ENCODE results near the gene AASDHPPT.

AASDHPPT gene

DNA sequence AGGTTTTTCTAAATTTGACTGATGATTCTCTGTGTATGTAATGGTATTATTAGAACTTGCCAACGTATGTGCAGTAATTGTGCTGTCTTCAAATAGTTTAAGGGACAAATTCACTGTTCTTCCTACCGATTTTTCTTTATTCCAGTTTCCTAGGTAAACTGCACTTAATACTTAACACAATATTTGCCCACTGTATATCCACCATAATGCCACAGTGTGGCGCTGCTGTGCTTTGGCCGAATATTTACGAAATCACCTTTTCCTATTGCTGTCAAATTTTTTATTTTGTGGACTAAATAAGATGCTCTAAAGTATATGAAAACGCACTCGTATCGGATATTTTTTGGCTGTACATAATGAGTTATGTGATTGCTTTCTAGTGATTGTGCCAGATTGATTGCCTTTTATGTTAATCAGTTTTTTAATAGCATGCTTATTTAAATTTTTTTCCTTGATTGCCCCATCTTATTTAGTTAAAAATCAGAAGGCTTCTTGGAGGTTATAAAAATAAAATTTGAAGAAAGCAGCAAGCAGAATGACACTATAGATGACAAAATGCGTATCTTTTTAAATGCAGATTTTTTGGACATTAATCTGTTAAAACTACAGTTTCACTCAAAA is 10.5 kb downstream of the AASDHPPT start:
- Histone ChIP-seq H3K9ac (ENCODE audit: low read length) (no peak overlapping the region), H3K36me3 (ENCODE audit: insufficient read depth, low read length) (peaks cover 22% of the 10 kb centered on the region), H3K4me3 (ENCODE audit: low read depth in 1 of 2, low read length in 2 of 2) (peak overlapping the region in 1 of 2 donors; percentile 7), H3K9me3 (ENCODE audit: low read length) (no peaks in the 10 kb centered on the region), H3K27ac (ENCODE audit: low read depth, low read length) (no peak overlapping the region), H3K4me1 (ENCODE audit: insufficient read depth, low read length) (peaks cover 26% of the 10 kb centered on the region), H3K27me3 (ENCODE audit: control insufficient read depth in 1 of 2, insufficient read depth in 2 of 2, low read length in 2 of 2) (no peaks in the 10 kb centered on the region)

GRCh38 chr11:106088896-106089295 is 11.4 kb downstream of the AASDHPPT start:
- no peak overlapping the region for H3K27ac ChIP-seq (ENCODE audit: low read depth, low read length)
- no peaks in the 10 kb centered on the region for H3K27me3 ChIP-seq (ENCODE audit: control insufficient read depth in 1 of 2, insufficient read depth in 2 of 2, low read length in 2 of 2)
- H3K9ac ChIP-seq (ENCODE audit: low read length), result no peak overlapping the region
- peaks cover 18% of the 10 kb centered on the region for H3K36me3 ChIP-seq (ENCODE audit: insufficient read depth, low read length)
- no peak overlapping the region for H3K4me3 ChIP-seq (ENCODE audit: low read depth in 1 of 2, low read length in 2 of 2)
- no peaks in the 10 kb centered on the region for H3K9me3 ChIP-seq (ENCODE audit: low read length)
- peaks cover 26% of the 10 kb centered on the region for H3K4me1 ChIP-seq (ENCODE audit: insufficient read depth, low read length)

GRCh38 chr11:106091480-106092123 is 14.1 kb downstream of the AASDHPPT start:
- no peak overlapping the region for H3K4me3 ChIP-seq (ENCODE audit: low read depth in 1 of 2, low read length in 2 of 2)
- H3K9ac ChIP-seq (ENCODE audit: low read length), result no peak overlapping the region
- H3K36me3 ChIP-seq (ENCODE audit: insufficient read depth, low read length), result peaks cover 36% of the 10 kb centered on the region
- H3K9me3 ChIP-seq (ENCODE audit: low read length), result no peaks in the 10 kb centered on the region
- no peak overlapping the region for H3K27ac ChIP-seq (ENCODE audit: low read depth, low read length)
- H3K27me3 ChIP-seq (ENCODE audit: control insufficient read depth in 1 of 2, insufficient read depth in 2 of 2, low read length in 2 of 2), result no peaks in the 10 kb centered on the region
- peaks cover 18% of the 10 kb centered on the region for H3K4me1 ChIP-seq (ENCODE audit: insufficient read depth, low read length)

DNA sequence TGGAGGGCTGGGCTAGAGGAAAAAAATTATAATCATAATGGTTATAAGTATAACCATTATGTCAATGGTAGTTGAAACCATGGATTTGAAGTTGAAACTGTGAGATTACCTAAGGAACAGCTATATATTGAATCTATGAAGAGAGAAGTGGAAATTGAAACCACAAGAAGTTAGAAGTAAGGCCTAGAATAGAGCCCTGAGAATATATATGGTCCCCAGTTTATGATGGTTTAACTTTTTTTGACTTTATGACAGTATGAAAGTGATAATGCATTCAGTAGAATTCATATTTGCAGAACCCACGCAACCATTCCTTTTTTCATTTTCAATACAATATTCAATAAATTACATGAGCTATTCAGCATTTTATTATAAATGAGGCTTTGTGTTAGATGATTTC is 15.0 kb downstream of the AASDHPPT start:
- no peaks in the 10 kb centered on the region for H3K27me3 ChIP-seq (ENCODE audit: control insufficient read depth in 1 of 2, insufficient read depth in 2 of 2, low read length in 2 of 2)
- peaks cover 13% of the 10 kb centered on the region for H3K4me1 ChIP-seq (ENCODE audit: insufficient read depth, low read length)
- no peaks in the 10 kb centered on the region for H3K9me3 ChIP-seq (ENCODE audit: low read length)
- H3K27ac ChIP-seq (ENCODE audit: low read depth, low read length), result no peak overlapping the region
- peaks cover 43% of the 10 kb centered on the region for H3K36me3 ChIP-seq (ENCODE audit: insufficient read depth, low read length)
- no peak overlapping the region for H3K4me3 ChIP-seq (ENCODE audit: low read depth in 1 of 2, low read length in 2 of 2)
- H3K9ac ChIP-seq (ENCODE audit: low read length), result no peak overlapping the region

GRCh38 chr11:106098893-106099553 is 21.6 kb downstream of the AASDHPPT start:
- H3K36me3 ChIP-seq (ENCODE audit: insufficient read depth, low read length), result peaks cover 29% of the 10 kb centered on the region
- no peak overlapping the region for H3K27ac ChIP-seq (ENCODE audit: low read depth, low read length)
- no peak overlapping the region for H3K9ac ChIP-seq (ENCODE audit: low read length)
- no peaks in the 10 kb centered on the region for H3K4me1 ChIP-seq (ENCODE audit: insufficient read depth, low read length)
- no peak overlapping the region for H3K4me3 ChIP-seq (ENCODE audit: low read depth in 1 of 2, low read length in 2 of 2)
- H3K27me3 ChIP-seq (ENCODE audit: control insufficient read depth in 1 of 2, insufficient read depth in 2 of 2, low read length in 2 of 2), result no peaks in the 10 kb centered on the region
- no peaks in the 10 kb centered on the region for H3K9me3 ChIP-seq (ENCODE audit: low read length)

- Histone ChIP-seq H3K9ac (ENCODE audit: low read length) (no peak overlapping the region), H3K4me1 (ENCODE audit: insufficient read depth, low read length) (no peaks in the 10 kb centered on the region), H3K27ac (ENCODE audit: low read depth, low read length) (no peak overlapping the region), H3K4me3 (ENCODE audit: low read depth in 1 of 2, low read length in 2 of 2) (no peak overlapping the region), H3K36me3 (ENCODE audit: insufficient read depth, low read length) (peaks cover 16% of the 10 kb centered on the region), H3K9me3 (ENCODE audit: low read length) (no peaks in the 10 kb centered on the region), H3K27me3 (ENCODE audit: control insufficient read depth in 1 of 2, insufficient read depth in 2 of 2, low read length in 2 of 2) (no peaks in the 10 kb centered on the region)
These were observed 23.9 kb downstream of the AASDHPPT start for GRCh38 chr11:106101370-106101769.

- no peak overlapping the region for H3K9ac ChIP-seq (ENCODE audit: low read length)
- no peak overlapping the region for H3K27ac ChIP-seq (ENCODE audit: low read depth, low read length)
- no peaks in the 10 kb centered on the region for H3K4me1 ChIP-seq (ENCODE audit: insufficient read depth, low read length)
- no peak overlapping the region for H3K4me3 ChIP-seq (ENCODE audit: low read depth in 1 of 2, low read length in 2 of 2)
- no peaks in the 10 kb centered on the region for H3K27me3 ChIP-seq (ENCODE audit: control insufficient read depth in 1 of 2, insufficient read depth in 2 of 2, low read length in 2 of 2)
- peaks cover 11% of the 10 kb centered on the region for H3K36me3 ChIP-seq (ENCODE audit: insufficient read depth, low read length)
- no peaks in the 10 kb centered on the region for H3K9me3 ChIP-seq (ENCODE audit: low read length)
These were observed 24.4 kb downstream of the AASDHPPT start for GRCh38 chr11:106101819-106102218.

- Histone ChIP-seq H3K4me3 (ENCODE audit: low read depth in 1 of 2, low read length in 2 of 2) (no peak overlapping the region), H3K9me3 (ENCODE audit: low read length) (no peaks in the 10 kb centered on the region), H3K27me3 (ENCODE audit: control insufficient read depth in 1 of 2, insufficient read depth in 2 of 2, low read length in 2 of 2) (no peaks in the 10 kb centered on the region), H3K36me3 (ENCODE audit: insufficient read depth, low read length) (no peaks in the 10 kb centered on the region), H3K9ac (ENCODE audit: low read length) (no peak overlapping the region), H3K27ac (ENCODE audit: low read depth, low read length) (no peak overlapping the region), H3K4me1 (ENCODE audit: insufficient read depth, low read length) (no peaks in the 10 kb centered on the region)
These were observed 28.5 kb downstream of the AASDHPPT start for GRCh38 chr11:106105986-106106385.

GRCh38 chr11:106121570-106122320 is 44.3 kb downstream of the AASDHPPT start:
- H3K4me3 ChIP-seq (ENCODE audit: low read depth in 1 of 2, low read length in 2 of 2), result no peak overlapping the region
- H3K9ac ChIP-seq (ENCODE audit: low read length), result no peak overlapping the region
- no peak overlapping the region for H3K27ac ChIP-seq (ENCODE audit: low read depth, low read length)
- no peaks in the 10 kb centered on the region for H3K36me3 ChIP-seq (ENCODE audit: insufficient read depth, low read length)
- H3K9me3 ChIP-seq (ENCODE audit: low read length), result no peaks in the 10 kb centered on the region
- H3K4me1 ChIP-seq (ENCODE audit: insufficient read depth, low read length), result no peaks in the 10 kb centered on the region
- H3K27me3 ChIP-seq (ENCODE audit: control insufficient read depth in 1 of 2, insufficient read depth in 2 of 2, low read length in 2 of 2), result no peaks in the 10 kb centered on the region

DNA sequence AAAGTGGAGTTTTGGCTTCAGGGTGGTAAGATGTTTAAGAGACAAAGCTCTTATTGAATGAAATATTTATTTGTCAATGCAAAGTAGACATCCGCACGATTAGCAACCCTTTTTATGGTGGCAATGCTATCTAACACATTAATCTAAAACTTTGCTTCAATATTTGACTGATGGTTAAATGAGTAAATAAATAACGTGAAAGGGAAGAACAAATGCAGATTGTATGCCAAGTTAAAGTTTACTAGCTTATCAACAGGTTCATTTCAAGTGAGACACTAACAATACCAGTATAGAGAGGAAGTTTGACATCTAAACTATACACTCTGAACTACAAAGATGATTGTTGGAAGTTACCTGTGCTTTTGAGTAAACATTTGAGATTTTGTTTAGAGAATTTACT is 50.1 kb downstream of the AASDHPPT start:
- no peaks in the 10 kb centered on the region for H3K4me1 ChIP-seq (ENCODE audit: insufficient read depth, low read length)
- no peaks in the 10 kb centered on the region for H3K27me3 ChIP-seq (ENCODE audit: control insufficient read depth in 1 of 2, insufficient read depth in 2 of 2, low read length in 2 of 2)
- no peaks in the 10 kb centered on the region for H3K9me3 ChIP-seq (ENCODE audit: low read length)
- no peak overlapping the region for H3K27ac ChIP-seq (ENCODE audit: low read depth, low read length)
- H3K36me3 ChIP-seq (ENCODE audit: insufficient read depth, low read length), result no peaks in the 10 kb centered on the region
- H3K4me3 ChIP-seq (ENCODE audit: low read depth in 1 of 2, low read length in 2 of 2), result no peak overlapping the region
- H3K9ac ChIP-seq (ENCODE audit: low read length), result no peak overlapping the region

DNA sequence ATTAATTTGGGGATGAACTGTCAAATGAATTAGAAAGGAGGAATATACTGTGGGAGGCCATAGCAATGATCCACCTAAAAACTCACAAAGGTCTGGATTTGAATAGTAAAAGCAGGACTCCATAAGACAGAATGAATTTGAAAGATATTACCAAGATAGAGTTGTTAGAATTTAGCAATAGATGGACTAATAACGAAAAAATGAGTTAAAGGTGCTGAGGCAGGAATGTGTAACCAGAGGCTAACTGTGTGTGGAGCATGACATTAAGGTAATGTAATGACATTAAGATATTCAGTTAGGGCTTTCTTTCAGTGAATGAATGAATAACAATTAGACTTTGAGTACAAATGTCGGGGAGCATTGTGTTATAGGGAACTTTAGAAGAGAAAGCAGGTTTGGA is 51.3 kb downstream of the AASDHPPT start:
- Histone ChIP-seq H3K27ac (ENCODE audit: low read depth, low read length) (no peak overlapping the region), H3K4me3 (ENCODE audit: low read depth in 1 of 2, low read length in 2 of 2) (no peak overlapping the region), H3K4me1 (ENCODE audit: insufficient read depth, low read length) (no peaks in the 10 kb centered on the region), H3K9ac (ENCODE audit: low read length) (no peak overlapping the region), H3K9me3 (ENCODE audit: low read length) (no peaks in the 10 kb centered on the region), H3K27me3 (ENCODE audit: control insufficient read depth in 1 of 2, insufficient read depth in 2 of 2, low read length in 2 of 2) (no peaks in the 10 kb centered on the region), H3K36me3 (ENCODE audit: insufficient read depth, low read length) (no peaks in the 10 kb centered on the region)
